OCI-LY1 (cell line): ENCODE results near the gene VWA8.

Source experiments
- H2AFZ ChIP-seq: fragments of 200-600 bp; sonication (generic), shearing (Covaris generic); 2 replicates; pipeline ENCODE4 v1.6.0; 2014; ENCODE audit warnings: antibody characterized with exemption, mild to moderate bottlenecking, low read length
- H3F3A ChIP-seq: fragments of 200-600 bp; sonication (generic), shearing (Covaris generic); 2 replicates; pipeline ENCODE4 v1.6.0; 2014; ENCODE audit warnings: mild to moderate bottlenecking, antibody characterized with exemption, low read length, moderate library complexity; ENCODE audit not compliant: insufficient read depth
- H3K27ac ChIP-seq: fragments of 200-600 bp; sonication (generic); 2 replicates; pipeline ENCODE4 v1.5.1; 2014; ENCODE audit warnings: low read length, mixed run types, mild to moderate bottlenecking, low read depth; ENCODE audit not compliant: poor library complexity, severe bottlenecking
- H3K27me3 ChIP-seq: fragments of 200-600 bp; sonication (generic); 2 replicates; pipeline ENCODE4 v1.6.0; 2014; ENCODE audit warnings: antibody characterized with exemption, mild to moderate bottlenecking, low read length, moderate library complexity; ENCODE audit not compliant: insufficient read depth
- H3K36me3 ChIP-seq: fragments of 200-600 bp; sonication (generic); 2 replicates; pipeline ENCODE4 v1.6.1; 2014; ENCODE audit warnings: mild to moderate bottlenecking, antibody characterized with exemption, low read length, moderate library complexity, mixed read lengths; ENCODE audit not compliant: insufficient read depth
- H3K4me1 ChIP-seq: fragments of 200-600 bp; sonication (generic); 2 replicates; pipeline ENCODE4 v1.5.1; 2014; ENCODE audit warnings: mild to moderate bottlenecking, low read length, moderate library complexity; ENCODE audit not compliant: insufficient read depth, severe bottlenecking
- H3K4me2 ChIP-seq: fragments of 200-600 bp; sonication (generic), shearing (Covaris generic); 2 replicates; pipeline ENCODE4 v1.6.1; 2014; ENCODE audit warnings: low read length
- H3K4me3 ChIP-seq: fragments of 200-600 bp; sonication (generic); 2 replicates; pipeline ENCODE4 v1.5.1; 2014; ENCODE audit warnings: low read length, low read depth, mild to moderate bottlenecking, mixed read lengths; ENCODE audit not compliant: poor library complexity, severe bottlenecking
- H3K79me2 ChIP-seq: fragments of 200-600 bp; shearing (Covaris generic); 2 replicates; pipeline ENCODE4 v1.6.1; 2016; ENCODE audit warnings: mixed run types, low read length, mixed read lengths; ENCODE audit not compliant: insufficient read depth
- H3K9ac ChIP-seq: fragments of 200-600 bp; sonication (generic), shearing (Covaris generic); 2 replicates; pipeline ENCODE4 v1.6.1; 2014; ENCODE audit warnings: mild to moderate bottlenecking, low read length, mixed read lengths
- H3K9me2 ChIP-seq: fragments of 200-600 bp; sonication (generic), shearing (Covaris generic); 2 replicates; pipeline ENCODE4 v1.6.1; 2014; ENCODE audit warnings: low read depth, mild to moderate bottlenecking, low read length, mixed read lengths
- H3K9me3 ChIP-seq: fragments of 200-600 bp; shearing (Covaris generic); 2 replicates; pipeline ENCODE4 v1.6.1; 2014; ENCODE audit warnings: low read length, mixed read lengths
- H4K20me1 ChIP-seq: fragments of 200-600 bp; sonication (generic), shearing (Covaris generic); 2 replicates; pipeline ENCODE4 v1.6.0; 2016; ENCODE audit warnings: mild to moderate bottlenecking, low read length; ENCODE audit not compliant: insufficient read depth
- EZH2 ChIP-seq: fragments of 200-600 bp; sonication (generic), shearing (Covaris generic); IDR thresholded peaks from 2 replicates; pipeline ENCODE4 v1.8.0; 2017; ENCODE audit warnings: borderline replicate concordance, mixed run types, mild to moderate bottlenecking, antibody characterized with exemption, low read length, moderate library complexity, mixed read lengths
- TF ChIP-seq, protein P1 (sequence below): fragments of 200-600 bp; sonication (generic), shearing (Covaris generic); IDR thresholded peaks from 2 replicates; pipeline ENCODE4 v1.5.1; 2017; ENCODE audit warnings: mild to moderate bottlenecking, antibody characterized with exemption, low read length, moderate library complexity, mixed read lengths

The VWA8 gene

DNA sequence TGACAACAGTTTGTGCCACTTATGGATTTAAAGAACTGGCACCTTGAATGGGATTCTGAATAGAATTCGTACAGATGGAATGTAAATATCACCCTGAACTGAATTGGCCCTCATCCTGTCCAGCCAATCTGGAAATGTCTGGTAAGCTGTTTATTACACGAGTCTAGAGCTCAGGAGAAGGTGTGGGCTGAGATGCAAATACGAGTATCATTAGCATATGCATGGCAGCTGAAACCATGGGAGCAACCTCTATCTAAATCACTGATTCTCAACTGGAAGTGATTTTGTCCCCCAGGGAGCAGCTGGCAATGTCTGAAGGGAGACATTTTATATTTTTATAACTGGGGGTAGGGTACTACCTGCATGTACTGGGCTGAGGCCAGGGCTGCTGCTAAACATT is 15.6 kb upstream of the VWA8 start:
- Histone ChIP-seq H3K9me2 (no peaks in the 10 kb centered on the region), H3K27ac (no peak overlapping the region), H3K9ac (no peak overlapping the region), H3K36me3 (no peaks in the 10 kb centered on the region), H4K20me1 (no peaks in the 10 kb centered on the region), H3K9me3 (no peaks in the 10 kb centered on the region), H3K27me3 (no peaks in the 10 kb centered on the region), H3K4me1 (no peaks in the 10 kb centered on the region), H2AFZ (no peak overlapping the region), H3F3A (no peaks in the 10 kb centered on the region), H3K4me3 (no peak overlapping the region), H3K79me2 (no peaks in the 10 kb centered on the region), H3K4me2 (no peak overlapping the region)
- TF ChIP-seq, protein P1, sequence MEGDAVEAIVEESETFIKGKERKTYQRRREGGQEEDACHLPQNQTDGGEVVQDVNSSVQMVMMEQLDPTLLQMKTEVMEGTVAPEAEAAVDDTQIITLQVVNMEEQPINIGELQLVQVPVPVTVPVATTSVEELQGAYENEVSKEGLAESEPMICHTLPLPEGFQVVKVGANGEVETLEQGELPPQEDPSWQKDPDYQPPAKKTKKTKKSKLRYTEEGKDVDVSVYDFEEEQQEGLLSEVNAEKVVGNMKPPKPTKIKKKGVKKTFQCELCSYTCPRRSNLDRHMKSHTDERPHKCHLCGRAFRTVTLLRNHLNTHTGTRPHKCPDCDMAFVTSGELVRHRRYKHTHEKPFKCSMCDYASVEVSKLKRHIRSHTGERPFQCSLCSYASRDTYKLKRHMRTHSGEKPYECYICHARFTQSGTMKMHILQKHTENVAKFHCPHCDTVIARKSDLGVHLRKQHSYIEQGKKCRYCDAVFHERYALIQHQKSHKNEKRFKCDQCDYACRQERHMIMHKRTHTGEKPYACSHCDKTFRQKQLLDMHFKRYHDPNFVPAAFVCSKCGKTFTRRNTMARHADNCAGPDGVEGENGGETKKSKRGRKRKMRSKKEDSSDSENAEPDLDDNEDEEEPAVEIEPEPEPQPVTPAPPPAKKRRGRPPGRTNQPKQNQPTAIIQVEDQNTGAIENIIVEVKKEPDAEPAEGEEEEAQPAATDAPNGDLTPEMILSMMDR = no peak
- no peak for TF ChIP-seq EZH2

DNA sequence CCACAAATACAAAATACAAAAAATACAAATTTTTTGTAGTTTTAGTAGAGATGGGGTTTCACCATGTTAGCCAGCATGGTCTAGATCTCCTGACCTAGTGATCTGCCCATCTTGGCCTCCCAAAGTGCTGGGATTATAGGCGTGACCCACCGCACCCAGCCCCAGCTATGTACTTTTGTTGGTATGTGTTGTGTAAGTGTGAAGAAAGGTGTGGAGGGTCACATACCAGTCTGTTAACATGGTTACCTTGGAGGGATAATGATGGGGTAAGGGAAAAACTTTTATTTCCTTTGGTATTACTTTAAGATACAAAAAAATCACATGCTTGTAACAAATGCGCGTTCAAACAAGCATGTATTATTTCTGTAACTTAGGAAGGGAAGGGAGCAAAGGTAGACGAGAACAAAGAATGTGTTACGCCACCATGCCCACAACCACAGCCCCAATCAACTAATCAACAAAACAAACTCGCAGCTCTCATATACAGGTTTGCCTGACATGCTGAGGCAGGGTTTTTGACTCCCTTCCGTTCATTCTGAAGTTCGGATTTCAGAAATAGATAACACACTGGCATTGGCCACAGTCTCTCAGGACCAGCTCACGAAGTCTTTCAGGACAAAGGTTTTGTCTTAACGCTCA is 13.5 kb upstream of the VWA8 start:
- no peaks in the 10 kb centered on the region for H3K4me1 ChIP-seq
- no peak overlapping the region for H3K27ac ChIP-seq
- H3K9me2 ChIP-seq = no peaks in the 10 kb centered on the region
- H3K79me2 ChIP-seq = no peaks in the 10 kb centered on the region
- no peaks in the 10 kb centered on the region for H3K36me3 ChIP-seq
- no peak overlapping the region for H2AFZ ChIP-seq
- no peaks in the 10 kb centered on the region for H3F3A ChIP-seq
- H3K27me3 ChIP-seq = no peaks in the 10 kb centered on the region
- no peaks in the 10 kb centered on the region for H3K9me3 ChIP-seq
- TF ChIP-seq, protein P1 = no peak
- TF ChIP-seq EZH2 = no peak
- no peak overlapping the region for H3K4me2 ChIP-seq
- H3K9ac ChIP-seq = no peak overlapping the region
- H3K4me3 ChIP-seq = no peak overlapping the region
- H4K20me1 ChIP-seq = no peaks in the 10 kb centered on the region

DNA sequence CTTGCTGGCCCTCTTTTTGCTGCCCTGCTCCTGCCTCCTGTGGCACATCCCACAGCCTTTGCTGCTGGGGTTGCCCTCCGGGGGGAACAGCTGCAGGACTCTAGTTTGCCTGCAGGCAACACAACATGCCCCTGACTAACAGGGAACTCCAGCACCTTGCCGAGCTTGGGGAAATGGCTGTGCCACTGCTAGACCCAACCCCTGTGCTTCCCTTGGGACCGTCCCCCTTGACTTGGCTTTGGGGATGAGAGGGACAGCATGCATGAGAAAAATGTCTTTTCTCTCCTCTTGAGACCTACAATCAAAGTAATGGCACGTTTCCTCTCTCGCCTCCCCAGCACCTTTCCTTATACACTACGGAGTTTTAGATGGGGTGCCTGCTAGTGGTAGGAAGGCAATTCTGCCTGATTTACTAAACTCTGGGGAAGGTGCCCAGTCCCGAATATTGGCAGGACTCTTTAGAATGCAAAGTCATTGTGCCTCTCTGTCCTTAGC is 12.4 kb upstream of the VWA8 start:
- no peak overlapping the region for H3K27ac ChIP-seq
- no peak overlapping the region for H3K9ac ChIP-seq

More for the DNA sequence above, 12.4 kb upstream of the VWA8 start:
- Histone ChIP-seq H2AFZ (no peak overlapping the region), H3K36me3 (no peaks in the 10 kb centered on the region), H3K79me2 (no peaks in the 10 kb centered on the region), H3K9me2 (no peaks in the 10 kb centered on the region), H3K9me3 (no peaks in the 10 kb centered on the region), H3K27me3 (no peaks in the 10 kb centered on the region), H4K20me1 (no peaks in the 10 kb centered on the region), H3K4me2 (no peak overlapping the region), H3K4me3 (no peak overlapping the region), H3K4me1 (no peaks in the 10 kb centered on the region), H3F3A (no peaks in the 10 kb centered on the region)
- TF ChIP-seq, protein P1 = no peak
- TF ChIP-seq EZH2 = no peak
